NOMO-1 treated with DMSO at 0.1 percent for 48 hours (cell line): ENCODE data around the gene HSPA6.
"Not testable (repeated sequence)": the region's sequence is repeated elsewhere in the genome, so short reads cannot be mapped to it uniquely, and the experiment has no call there.

Source experiments
- DNase-seq: peaks from one replicate; lab custom pipeline; 2025; ENCODE audit not compliant: unreplicated experiment; lab: John Stamatoyannopoulos, UW

The HSPA6 gene

GRCh38 chr1:161523817-161524741 lies at the start of gene HSPA6:
Gene HSPA6, plus strand, starts transcription at chr1:161524540. Its CDS starts 119 bp downstream, at chr1:161524659.
- DNase-seq = peak; percentile 53

GRCh38 chr1:161477711-161478110 lies 46.6 kb upstream of the HSPA6 start:
- DNase-seq = not testable (repeated sequence)

GRCh38 chr1:161478985-161479384 lies 45.4 kb upstream of the HSPA6 start:
- no peak for DNase-seq

GRCh38 chr1:161480381-161481035 lies 43.8 kb upstream of the HSPA6 start:
- no peak for DNase-seq

GRCh38 chr1:161481624-161482392 lies 42.5 kb upstream of the HSPA6 start:
- no peak for DNase-seq

- DNase-seq = no peak
Observed at GRCh38 chr1:161482610-161483009, 41.7 kb upstream of the HSPA6 start.

DNA sequence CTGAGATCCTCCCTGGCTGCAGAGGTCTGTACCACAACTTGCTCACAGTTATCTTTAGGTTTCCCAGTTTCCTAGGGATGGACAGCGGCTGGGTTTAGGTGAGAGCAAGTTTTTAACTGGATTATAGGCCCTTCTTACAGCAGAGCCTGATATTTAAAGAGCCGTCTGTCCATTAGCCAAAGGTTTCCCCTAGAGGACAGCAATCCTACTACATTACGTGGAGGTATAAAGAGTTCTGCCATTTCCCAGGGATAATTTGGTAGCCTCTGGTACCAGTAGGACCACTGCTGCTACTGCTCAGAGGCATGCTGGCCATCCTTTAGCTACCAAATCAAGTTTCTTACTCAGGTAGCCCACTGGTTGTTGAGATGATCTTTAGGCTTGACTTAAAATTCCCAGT lies 41.0 kb upstream of the HSPA6 start:
- no peak for DNase-seq

- peak; percentile 29 for DNase-seq
Observed at GRCh38 chr1:161484613-161485012, 39.7 kb upstream of the HSPA6 start.

GRCh38 chr1:161486806-161487741 lies 37.3 kb upstream of the HSPA6 start:
- peak; percentile 58 for DNase-seq

- peak; percentile 84 for DNase-seq
Observed at GRCh38 chr1:161491472-161491871, 32.9 kb upstream of the HSPA6 start.

- DNase-seq = no peak
Observed at GRCh38 chr1:161492827-161493226, 31.5 kb upstream of the HSPA6 start.

- no peak for DNase-seq
Observed at GRCh38 chr1:161494091-161494735, 30.1 kb upstream of the HSPA6 start.

DNA sequence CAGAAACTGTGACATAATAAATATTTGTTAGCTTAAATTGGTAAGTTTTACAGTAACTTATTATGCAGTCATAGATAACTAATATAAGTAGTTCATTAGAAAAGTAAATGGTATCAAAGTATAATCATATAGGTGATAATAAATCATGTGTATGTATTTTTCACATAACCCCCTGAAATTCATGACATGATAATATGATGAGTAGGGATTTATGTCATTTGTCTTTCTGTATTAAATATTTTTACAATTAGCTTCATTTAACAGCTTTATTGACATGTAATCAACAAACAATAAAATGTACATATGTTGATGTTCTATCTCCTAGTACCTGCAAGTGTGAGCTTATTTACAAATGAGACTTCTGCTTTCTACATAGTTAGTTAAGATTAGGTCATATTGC lies 28.9 kb upstream of the HSPA6 start:
- DNase-seq = peak; percentile 36

DNA sequence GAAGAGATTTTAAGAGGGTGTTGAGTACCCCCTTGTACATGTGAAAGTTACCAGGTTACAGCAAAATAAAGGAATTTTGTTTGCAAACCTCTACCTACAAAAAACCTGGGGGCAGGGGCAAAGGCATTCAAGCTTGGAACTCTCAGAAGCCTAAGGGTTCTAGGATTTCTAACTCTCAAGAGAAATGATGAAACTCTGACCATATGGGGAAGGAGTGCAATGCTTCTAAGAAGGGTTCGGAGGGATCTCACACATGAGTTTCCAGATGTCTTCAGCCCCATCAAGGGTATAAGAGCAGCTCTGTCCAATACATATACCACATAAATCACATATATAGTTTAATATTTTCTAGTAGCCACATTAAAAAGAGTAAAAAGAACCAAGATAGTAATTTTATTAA lies 26.4 kb upstream of the HSPA6 start:
- DNase-seq = no peak

- no peak for DNase-seq
Observed at GRCh38 chr1:161498646-161499045, 25.7 kb upstream of the HSPA6 start.

DNA sequence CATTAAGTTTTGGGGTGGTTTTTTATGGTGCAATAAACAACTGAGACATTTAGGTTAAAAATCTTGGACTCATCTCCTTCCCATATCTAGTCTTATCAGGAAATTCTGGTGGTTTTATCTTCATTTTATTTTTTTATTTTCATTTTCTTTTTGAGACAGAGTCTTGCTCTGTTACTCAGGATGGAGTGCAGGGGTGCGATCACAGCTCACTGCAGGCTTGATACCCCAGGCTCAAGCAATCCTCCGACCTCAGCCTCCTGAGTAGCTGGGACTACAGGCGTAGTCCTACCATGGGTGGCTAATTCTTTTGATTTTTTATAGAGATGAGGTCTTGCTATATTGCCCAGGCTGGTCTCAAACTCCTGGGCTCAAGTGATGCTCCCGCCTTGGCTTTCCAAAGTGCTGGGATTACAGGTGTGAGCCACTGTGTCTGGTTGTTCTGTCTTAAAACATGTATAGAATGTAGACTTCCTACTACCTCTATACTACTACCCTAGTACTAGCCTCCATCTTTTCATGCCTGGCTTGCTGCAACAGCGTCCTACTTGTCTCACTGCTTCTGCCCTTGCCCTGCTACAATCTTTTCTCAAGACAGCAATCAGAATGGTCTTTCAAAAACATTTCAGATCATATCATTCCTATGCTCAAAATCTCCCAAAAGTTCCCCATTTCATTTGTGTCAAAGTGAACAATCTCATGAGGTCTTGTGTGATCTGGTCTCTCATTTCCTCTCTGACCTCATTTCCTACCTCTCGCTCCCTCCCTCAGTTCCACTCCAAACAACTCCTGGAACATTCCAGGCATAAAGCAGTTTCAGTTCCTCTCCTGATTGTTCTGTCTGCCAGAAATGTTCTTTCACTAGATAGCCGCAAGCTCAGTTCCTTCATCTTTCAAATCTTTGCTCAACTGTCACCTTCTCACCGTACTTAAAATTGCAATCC lies 25.0 kb upstream of the HSPA6 start:
- peak; percentile 82 for DNase-seq

GRCh38 chr1:161501234-161501633 lies 23.1 kb upstream of the HSPA6 start:
- DNase-seq = no peak

GRCh38 chr1:161502181-161502580 lies 22.2 kb upstream of the HSPA6 start:
- DNase-seq = no peak
